ENCODE results near the gene BMP6.

DNA sequence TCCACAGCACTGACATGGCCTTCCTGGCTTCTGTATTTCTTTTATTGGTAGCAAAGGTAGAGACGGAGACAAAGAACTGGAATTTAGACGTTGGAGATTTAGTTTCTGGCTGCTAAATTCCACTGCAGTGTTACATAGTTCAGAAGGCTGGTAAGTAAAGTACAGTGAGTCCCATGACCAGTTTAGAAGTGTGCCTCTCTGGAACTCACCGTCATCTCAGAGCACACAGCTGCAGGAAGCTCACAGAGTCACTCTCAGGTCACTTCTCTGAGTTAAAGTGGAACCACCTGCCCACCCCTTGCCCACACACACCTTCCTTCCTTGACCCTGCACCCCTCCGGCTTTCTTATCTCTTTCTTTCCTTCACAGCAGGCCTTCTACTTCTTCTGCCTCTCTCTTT lies 19.6 kb upstream of the BMP6 start:
- TF ChIP-seq CTCF (IDR thresholded peaks at IDR 0.05): no peak
- no peak for TF ChIP-seq POLR2A (IDR thresholded peaks at IDR 0.05)
- TF ChIP-seq EP300 (IDR thresholded peaks at IDR 0.05): no peak
